AG10803 (cell line): ENCODE measurements around the gene RXRB.

Source experiments
- DNase-seq: peaks from one replicate; pipeline ENCODE4 v3.0.0; 2010; ENCODE audit warnings: low read depth
- H3K4me3 ChIP-seq: 2 replicates; pipeline ENCODE4 v1.5.1; 2011; ENCODE audit warnings: mild to moderate bottlenecking, low read length, control low read depth
- CTCF ChIP-seq: conservative IDR thresholded peaks from 2 replicates; pipeline ENCODE4 v1.5.1; 2011; ENCODE audit warnings: mild to moderate bottlenecking, low read length, control low read depth, inconsistent platforms

The RXRB gene

GRCh38 chr6:33168284-33168601 lies 32.2 kb downstream of the RXRB start:
- no peak for DNase-seq
- H3K4me3 ChIP-seq = no peak overlapping the region
- no peak for TF ChIP-seq CTCF

- no peak for DNase-seq
- no peak for TF ChIP-seq CTCF
- H3K4me3 ChIP-seq = no peak overlapping the region
Measured at GRCh38 chr6:33167374-33168283, 32.8 kb downstream of the RXRB start.

GRCh38 chr6:33166811-33167210 lies 33.7 kb downstream of the RXRB start:
- no peak overlapping the region for H3K4me3 ChIP-seq
- TF ChIP-seq CTCF = no peak

GRCh38 chr6:33166363-33166762 lies 34.1 kb downstream of the RXRB start:
- TF ChIP-seq CTCF = no peak
- no peak for DNase-seq
- no peak overlapping the region for H3K4me3 ChIP-seq

More at GRCh38 chr6:33166811-33167210, 33.7 kb downstream of the RXRB start:
- no peak for DNase-seq

- no peak for TF ChIP-seq CTCF
- DNase-seq = no peak
- no peak overlapping the region for H3K4me3 ChIP-seq
Measured at GRCh38 chr6:33165581-33166258, 34.7 kb downstream of the RXRB start.

GRCh38 chr6:33164665-33165373 lies 35.6 kb downstream of the RXRB start:
- no peak for TF ChIP-seq CTCF
- no peak for DNase-seq
- H3K4me3 ChIP-seq = no peak overlapping the region

GRCh38 chr6:33164176-33164575 lies 36.3 kb downstream of the RXRB start:
- DNase-seq = no peak

More at GRCh38 chr6:33164176-33164575, 36.3 kb downstream of the RXRB start:
- no peak overlapping the region for H3K4me3 ChIP-seq
- no peak for TF ChIP-seq CTCF
